ENCODE results near the gene COG4.

GRCh38 chr16:70442344-70442743 is 81.0 kb downstream of the COG4 start:
- TF ChIP-seq POLR2A (IDR thresholded peaks at IDR 0.05; ENCODE audit: low read depth, low read length) = no peak
- no peak for TF ChIP-seq POLR2AphosphoS5 (IDR thresholded peaks at IDR 0.05; ENCODE audit: low read depth, low read length)
